ENCODE data around the gene TRAF2. TPM values are rescaled to one million over a fixed set of nuclear protein-coding genes. Genes with fewer than 3 reads are reported as not detected.

The TRAF2 gene
- total and polyA plus RNA-seq, 4 donors: 4.7 to 14.9 (median 6.8) TPM

DNA sequence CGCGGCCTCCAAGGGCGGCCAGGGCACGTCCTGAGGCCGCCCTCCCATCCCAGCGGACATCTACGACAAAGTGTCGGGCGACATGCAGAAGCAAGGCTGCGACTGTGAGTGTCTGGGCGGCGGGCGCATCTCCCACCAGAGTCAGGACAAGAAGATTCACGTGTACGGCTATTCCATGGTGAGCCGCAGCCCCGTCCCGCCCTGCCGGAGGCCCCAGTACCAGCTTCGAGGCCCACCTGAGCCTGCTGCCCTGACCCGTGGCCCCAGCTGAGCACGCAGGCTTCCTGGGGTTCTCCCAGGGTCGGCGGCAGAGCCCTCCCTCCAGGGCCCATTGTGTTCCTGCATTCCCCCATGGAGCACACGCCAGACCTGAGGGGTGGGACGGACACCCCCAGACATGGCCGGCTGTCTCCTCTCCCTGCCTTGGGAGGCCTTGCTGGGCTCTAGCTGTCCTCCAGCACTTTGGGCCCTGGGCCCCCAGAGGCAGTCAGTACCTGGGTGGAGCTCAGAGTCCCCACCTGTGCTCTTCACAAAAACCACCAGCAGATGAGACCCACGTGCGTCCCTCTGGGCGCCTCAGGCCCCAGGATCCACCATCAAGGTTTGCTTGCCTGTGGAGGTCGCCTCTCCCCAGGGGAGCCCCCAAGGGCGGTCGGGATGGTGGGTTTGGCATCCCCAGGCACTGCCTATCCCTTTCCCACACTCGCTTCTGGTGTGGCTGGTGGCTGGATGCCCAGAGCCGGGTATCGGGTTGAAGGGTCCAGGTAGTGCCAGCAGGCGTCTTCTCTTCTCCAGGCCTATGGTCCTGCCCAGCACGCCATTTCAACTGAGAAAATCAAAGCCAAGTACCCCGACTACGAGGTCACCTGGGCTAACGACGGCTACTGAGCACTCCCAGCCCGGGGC, 36.1 kb upstream of the TRAF2 start:
- Histone ChIP-seq H3K4me3 (ENCODE audit: low read depth in 1 of 3, low read length in 3 of 3) (peak overlapping the region in 2 of 3 donors; percentile 65 to 92), H3K36me3 (ENCODE audit: control insufficient read depth in 4 of 4, insufficient read depth in 3 of 4, low read depth in 1 of 4, low read length in 3 of 4) (peaks cover 0 to 4% (median 0%) of the 10 kb centered on the region in 4 donors), H3K9ac (ENCODE audit: low read depth in 1 of 2, low read length in 2 of 2) (peak overlapping the region; percentile 4 to 23), H3K27me3 (ENCODE audit: control insufficient read depth in 4 of 4, insufficient read depth in 4 of 4, low read length in 3 of 4) (no peaks in the 10 kb centered on the region), H3K9me3 (ENCODE audit: control insufficient read depth in 4 of 4, low read length in 3 of 4) (peaks cover 0 to 3% (median 0%) of the 10 kb centered on the region in 4 donors), H3K4me1 (ENCODE audit: control insufficient read depth in 4 of 4, insufficient read depth in 4 of 4, low read length in 3 of 4) (peaks cover 18 to 50% (median 39%) of the 10 kb centered on the region in 4 donors), H3K27ac (ENCODE audit: low read depth in 1 of 2, low read length in 2 of 2) (peak overlapping the region; percentile 83 to 91)
- DNase-seq (ENCODE audit: low spot score): no peak
- TF ChIP-seq, protein P1, sequence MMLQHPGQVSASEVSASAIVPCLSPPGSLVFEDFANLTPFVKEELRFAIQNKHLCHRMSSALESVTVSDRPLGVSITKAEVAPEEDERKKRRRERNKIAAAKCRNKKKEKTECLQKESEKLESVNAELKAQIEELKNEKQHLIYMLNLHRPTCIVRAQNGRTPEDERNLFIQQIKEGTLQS (IDR thresholded peaks at IDR 0.05): no peak
- TF ChIP-seq, protein P2, sequence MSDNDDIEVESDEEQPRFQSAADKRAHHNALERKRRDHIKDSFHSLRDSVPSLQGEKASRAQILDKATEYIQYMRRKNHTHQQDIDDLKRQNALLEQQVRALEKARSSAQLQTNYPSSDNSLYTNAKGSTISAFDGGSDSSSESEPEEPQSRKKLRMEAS (IDR thresholded peaks at IDR 0.05): no peak
- TF ChIP-seq SP1 (IDR thresholded peaks at IDR 0.05) (no peak), GABPA (IDR thresholded peaks at IDR 0.05 in 1 of 2, conservative IDR thresholded peaks at IDR 0.05 in 1 of 2) (no peak), JUND (IDR thresholded peaks at IDR 0.05) (no peak), HNF4G (IDR thresholded peaks at IDR 0.05) (no peak), TAF1 (conservative IDR thresholded peaks at IDR 0.05) (no peak)
- TF ChIP-seq, protein P3, sequence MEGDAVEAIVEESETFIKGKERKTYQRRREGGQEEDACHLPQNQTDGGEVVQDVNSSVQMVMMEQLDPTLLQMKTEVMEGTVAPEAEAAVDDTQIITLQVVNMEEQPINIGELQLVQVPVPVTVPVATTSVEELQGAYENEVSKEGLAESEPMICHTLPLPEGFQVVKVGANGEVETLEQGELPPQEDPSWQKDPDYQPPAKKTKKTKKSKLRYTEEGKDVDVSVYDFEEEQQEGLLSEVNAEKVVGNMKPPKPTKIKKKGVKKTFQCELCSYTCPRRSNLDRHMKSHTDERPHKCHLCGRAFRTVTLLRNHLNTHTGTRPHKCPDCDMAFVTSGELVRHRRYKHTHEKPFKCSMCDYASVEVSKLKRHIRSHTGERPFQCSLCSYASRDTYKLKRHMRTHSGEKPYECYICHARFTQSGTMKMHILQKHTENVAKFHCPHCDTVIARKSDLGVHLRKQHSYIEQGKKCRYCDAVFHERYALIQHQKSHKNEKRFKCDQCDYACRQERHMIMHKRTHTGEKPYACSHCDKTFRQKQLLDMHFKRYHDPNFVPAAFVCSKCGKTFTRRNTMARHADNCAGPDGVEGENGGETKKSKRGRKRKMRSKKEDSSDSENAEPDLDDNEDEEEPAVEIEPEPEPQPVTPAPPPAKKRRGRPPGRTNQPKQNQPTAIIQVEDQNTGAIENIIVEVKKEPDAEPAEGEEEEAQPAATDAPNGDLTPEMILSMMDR (IDR thresholded peaks at IDR 0.05; ENCODE audit: low read depth, low read length, missing input control): no peak
- TF ChIP-seq, protein P4, sequence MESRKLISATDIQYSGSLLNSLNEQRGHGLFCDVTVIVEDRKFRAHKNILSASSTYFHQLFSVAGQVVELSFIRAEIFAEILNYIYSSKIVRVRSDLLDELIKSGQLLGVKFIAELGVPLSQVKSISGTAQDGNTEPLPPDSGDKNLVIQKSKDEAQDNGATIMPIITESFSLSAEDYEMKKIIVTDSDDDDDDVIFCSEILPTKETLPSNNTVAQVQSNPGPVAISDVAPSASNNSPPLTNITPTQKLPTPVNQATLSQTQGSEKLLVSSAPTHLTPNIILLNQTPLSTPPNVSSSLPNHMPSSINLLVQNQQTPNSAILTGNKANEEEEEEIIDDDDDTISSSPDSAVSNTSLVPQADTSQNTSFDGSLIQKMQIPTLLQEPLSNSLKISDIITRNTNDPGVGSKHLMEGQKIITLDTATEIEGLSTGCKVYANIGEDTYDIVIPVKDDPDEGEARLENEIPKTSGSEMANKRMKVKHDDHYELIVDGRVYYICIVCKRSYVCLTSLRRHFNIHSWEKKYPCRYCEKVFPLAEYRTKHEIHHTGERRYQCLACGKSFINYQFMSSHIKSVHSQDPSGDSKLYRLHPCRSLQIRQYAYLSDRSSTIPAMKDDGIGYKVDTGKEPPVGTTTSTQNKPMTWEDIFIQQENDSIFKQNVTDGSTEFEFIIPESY (IDR thresholded peaks at IDR 0.05): no peak
- 50% methylated on average over 43 of the region's 43 CpGs for WGBS

DNA sequence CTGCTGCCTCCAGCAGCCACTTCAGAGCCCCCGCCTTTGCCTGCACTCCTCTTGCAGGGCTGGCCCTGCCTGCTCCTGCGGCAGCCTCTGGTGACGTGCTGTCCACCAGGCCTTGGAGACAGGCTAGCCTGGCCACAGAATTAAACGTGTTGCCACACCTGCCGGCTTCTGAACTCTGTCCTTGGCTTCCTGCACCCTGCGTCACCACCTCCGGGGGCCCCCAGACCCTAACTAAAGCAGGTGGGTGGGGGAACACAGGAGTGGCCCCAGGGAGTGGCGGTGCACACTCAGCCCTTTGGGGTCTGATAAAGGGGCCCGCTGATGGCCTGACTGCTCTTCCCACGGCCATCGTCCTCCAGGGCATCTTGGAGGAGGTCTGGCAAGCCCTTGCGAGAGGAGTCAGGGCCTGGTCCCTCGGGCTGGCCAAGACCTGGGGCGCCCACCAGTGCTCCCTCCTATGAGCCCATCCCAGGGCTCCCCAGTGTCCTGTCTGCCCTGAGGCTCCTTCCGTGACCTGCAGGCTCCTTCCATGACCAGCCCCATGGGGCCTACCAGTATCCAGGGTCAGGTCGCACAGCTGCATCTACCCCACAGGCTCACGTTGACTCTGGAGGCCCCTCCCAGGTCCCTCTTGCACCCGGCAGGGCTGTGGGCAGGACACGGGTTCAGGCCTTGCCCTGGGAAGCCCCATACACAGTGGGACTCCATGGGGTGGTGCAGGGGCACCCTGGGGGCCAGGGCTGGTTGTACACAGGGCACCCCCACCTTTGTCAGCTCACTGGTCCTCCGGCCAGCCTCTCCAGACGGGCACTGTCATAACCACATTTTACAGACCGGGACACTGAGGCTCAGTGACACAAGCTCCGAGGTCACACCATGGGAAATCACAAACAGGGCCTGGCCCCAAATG, 35.2 kb upstream of the TRAF2 start:
- Histone ChIP-seq H3K9ac (ENCODE audit: low read depth in 1 of 2, low read length in 2 of 2) (peak overlapping the region; percentile 9 to 21), H3K27ac (ENCODE audit: low read depth in 1 of 2, low read length in 2 of 2) (peak overlapping the region; percentile 77 to 83), H3K27me3 (ENCODE audit: control insufficient read depth in 4 of 4, insufficient read depth in 4 of 4, low read length in 3 of 4) (no peaks in the 10 kb centered on the region), H3K4me1 (ENCODE audit: control insufficient read depth in 4 of 4, insufficient read depth in 4 of 4, low read length in 3 of 4) (peaks cover 18 to 56% (median 38%) of the 10 kb centered on the region in 4 donors), H3K4me3 (ENCODE audit: low read depth in 1 of 3, low read length in 3 of 3) (no peak overlapping the region), H3K9me3 (ENCODE audit: control insufficient read depth in 4 of 4, low read length in 3 of 4) (peaks cover 0 to 3% (median 0%) of the 10 kb centered on the region in 4 donors), H3K36me3 (ENCODE audit: control insufficient read depth in 4 of 4, insufficient read depth in 3 of 4, low read depth in 1 of 4, low read length in 3 of 4) (peaks cover 0 to 4% (median 0%) of the 10 kb centered on the region in 4 donors)
- no peak for DNase-seq (ENCODE audit: low spot score)
- 73% methylated on average over 23 of the region's 23 CpGs for WGBS
- TF ChIP-seq JUND (IDR thresholded peaks at IDR 0.05) (no peak), GABPA (IDR thresholded peaks at IDR 0.05 in 1 of 2, conservative IDR thresholded peaks at IDR 0.05 in 1 of 2) (no peak), FOXA2 (IDR thresholded peaks at IDR 0.05) (no peak), TAF1 (conservative IDR thresholded peaks at IDR 0.05) (no peak), EGR1 (IDR thresholded peaks at IDR 0.05; ENCODE audit: low read depth in 2 of 2) (no peak)
- TF ChIP-seq, protein P4 (IDR thresholded peaks at IDR 0.05): no peak
- TF ChIP-seq, protein P5, sequence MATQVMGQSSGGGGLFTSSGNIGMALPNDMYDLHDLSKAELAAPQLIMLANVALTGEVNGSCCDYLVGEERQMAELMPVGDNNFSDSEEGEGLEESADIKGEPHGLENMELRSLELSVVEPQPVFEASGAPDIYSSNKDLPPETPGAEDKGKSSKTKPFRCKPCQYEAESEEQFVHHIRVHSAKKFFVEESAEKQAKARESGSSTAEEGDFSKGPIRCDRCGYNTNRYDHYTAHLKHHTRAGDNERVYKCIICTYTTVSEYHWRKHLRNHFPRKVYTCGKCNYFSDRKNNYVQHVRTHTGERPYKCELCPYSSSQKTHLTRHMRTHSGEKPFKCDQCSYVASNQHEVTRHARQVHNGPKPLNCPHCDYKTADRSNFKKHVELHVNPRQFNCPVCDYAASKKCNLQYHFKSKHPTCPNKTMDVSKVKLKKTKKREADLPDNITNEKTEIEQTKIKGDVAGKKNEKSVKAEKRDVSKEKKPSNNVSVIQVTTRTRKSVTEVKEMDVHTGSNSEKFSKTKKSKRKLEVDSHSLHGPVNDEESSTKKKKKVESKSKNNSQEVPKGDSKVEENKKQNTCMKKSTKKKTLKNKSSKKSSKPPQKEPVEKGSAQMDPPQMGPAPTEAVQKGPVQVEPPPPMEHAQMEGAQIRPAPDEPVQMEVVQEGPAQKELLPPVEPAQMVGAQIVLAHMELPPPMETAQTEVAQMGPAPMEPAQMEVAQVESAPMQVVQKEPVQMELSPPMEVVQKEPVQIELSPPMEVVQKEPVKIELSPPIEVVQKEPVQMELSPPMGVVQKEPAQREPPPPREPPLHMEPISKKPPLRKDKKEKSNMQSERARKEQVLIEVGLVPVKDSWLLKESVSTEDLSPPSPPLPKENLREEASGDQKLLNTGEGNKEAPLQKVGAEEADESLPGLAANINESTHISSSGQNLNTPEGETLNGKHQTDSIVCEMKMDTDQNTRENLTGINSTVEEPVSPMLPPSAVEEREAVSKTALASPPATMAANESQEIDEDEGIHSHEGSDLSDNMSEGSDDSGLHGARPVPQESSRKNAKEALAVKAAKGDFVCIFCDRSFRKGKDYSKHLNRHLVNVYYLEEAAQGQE (IDR thresholded peaks at IDR 0.05): no peak
- TF ChIP-seq, protein P1 (IDR thresholded peaks at IDR 0.05): no peak
- TF ChIP-seq, protein P3 (IDR thresholded peaks at IDR 0.05; ENCODE audit: low read depth, low read length, missing input control): no peak
- TF ChIP-seq, protein P2 (IDR thresholded peaks at IDR 0.05): no peak
